IPS-NIHi7 (cell line): ENCODE results near the gene ASIC2.

Source experiments
- DNase-seq: peaks from one replicate; pipeline ENCODE4 v3.0.0; 2012; ENCODE audit warnings: mixed read lengths; ENCODE audit errors: extremely low spot score

Gene ASIC2

DNA sequence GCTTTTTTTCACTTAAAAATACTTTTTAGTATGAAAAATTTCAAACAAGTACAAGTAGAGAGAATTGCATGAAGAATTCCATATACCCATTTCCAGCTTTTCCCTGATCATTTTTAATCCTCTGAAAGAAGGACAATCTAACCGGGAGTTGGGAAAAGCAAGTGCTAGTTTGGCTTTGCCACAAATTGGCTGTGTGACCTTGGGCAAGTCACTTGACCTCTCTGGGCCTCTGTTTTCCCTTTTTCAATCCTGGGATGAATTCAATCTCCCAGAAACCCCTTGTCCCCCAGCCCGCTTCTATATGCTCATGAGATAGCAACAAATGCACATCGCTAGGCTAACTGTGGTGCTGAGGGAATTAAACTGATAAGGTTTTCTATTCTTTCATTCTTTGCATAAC lies 49.4 kb downstream of the ASIC2 start:
- DNase-seq: no peak

DNA sequence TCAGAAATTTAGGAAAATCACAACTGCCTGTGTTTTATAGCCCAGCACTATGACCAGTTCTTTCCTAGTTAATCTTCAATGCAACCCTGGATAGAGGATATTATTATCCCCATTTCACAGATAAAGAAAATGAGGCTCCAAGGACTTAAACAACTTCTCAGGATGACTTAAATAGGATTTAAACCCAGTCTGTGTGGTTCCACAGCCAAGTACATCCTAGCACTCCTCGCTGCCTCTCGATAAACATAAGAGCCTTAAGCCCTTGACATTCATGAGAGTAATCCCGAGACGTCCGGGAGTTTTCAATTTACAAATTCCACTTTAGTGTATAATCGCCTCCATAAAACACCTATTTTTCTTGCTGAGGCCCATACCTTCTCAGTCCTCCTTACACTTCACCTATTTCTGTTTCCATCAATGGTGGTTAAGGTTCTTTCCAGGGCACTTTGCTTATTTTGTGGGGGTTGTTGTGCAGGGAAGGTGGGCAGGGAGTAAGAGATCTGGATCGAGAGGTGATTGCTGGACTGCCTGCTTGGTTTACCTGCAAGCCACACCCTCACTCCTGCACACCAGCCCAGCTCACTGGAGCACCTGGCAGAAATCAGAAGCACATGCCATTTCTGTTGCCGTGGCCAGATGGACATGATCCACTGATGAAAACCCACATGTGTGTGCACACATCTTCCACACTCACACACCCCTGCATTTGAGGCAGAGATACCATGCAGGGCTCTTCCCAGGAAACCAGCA lies 50.5 kb downstream of the ASIC2 start:
- no peak for DNase-seq

DNA sequence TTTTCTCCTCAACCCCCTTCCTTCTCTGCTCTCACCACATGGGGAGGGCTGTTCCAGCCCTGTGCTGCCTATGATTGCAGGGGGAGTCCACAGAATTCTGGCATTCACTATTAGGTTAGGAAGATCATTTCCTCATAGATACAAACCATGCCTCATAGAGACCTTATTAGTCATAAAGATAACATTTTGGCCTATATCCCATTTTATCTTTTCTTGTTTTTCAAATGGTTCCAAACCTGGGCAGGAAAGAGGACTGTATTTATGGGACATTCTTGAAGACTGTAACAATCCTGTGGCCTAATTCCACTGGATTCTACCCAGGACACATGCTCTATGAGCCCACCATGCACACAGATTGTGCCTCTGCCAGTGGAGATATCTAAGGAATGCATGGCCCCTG lies 51.7 kb downstream of the ASIC2 start:
- no peak for DNase-seq

DNA sequence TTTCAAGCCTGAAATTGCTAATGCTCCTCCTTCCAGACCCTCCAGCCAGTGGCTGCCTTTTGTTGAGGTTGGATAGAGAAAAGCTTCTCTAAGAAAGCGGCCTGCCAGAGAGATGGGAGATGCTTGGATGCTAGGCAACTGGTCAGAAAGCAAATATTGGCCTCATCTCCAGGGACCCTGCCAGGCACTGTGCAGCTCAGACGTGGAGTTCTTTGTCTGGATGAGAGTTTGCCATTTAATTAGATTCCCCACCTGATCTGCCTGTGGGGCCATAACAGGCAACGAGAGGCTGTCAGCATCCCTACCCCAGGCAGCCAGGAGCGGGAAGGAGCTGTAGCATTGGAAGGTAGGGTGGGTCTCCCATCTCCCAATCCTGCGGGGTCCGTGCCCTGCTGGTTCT lies 52.7 kb downstream of the ASIC2 start:
- no peak for DNase-seq

DNA sequence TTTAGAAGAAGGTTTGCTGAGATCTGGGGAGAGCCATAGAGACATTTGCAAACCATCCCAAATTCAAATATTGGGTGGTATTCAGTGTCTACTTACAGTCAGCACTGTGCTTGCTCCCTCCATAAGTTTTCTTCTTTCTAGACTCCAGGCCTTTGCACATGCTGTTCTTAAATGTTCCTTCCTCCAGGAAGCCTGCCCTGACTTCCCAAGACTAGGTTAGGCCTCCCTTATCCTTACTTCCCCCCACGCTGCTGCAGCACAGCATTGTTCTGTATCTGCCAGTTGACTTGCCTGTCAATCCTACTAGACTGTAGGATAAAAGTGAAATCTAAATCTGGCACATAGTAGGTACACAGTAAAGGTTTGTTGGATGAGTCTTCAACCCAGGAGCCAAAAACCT lies 53.4 kb downstream of the ASIC2 start:
- no peak for DNase-seq

DNA sequence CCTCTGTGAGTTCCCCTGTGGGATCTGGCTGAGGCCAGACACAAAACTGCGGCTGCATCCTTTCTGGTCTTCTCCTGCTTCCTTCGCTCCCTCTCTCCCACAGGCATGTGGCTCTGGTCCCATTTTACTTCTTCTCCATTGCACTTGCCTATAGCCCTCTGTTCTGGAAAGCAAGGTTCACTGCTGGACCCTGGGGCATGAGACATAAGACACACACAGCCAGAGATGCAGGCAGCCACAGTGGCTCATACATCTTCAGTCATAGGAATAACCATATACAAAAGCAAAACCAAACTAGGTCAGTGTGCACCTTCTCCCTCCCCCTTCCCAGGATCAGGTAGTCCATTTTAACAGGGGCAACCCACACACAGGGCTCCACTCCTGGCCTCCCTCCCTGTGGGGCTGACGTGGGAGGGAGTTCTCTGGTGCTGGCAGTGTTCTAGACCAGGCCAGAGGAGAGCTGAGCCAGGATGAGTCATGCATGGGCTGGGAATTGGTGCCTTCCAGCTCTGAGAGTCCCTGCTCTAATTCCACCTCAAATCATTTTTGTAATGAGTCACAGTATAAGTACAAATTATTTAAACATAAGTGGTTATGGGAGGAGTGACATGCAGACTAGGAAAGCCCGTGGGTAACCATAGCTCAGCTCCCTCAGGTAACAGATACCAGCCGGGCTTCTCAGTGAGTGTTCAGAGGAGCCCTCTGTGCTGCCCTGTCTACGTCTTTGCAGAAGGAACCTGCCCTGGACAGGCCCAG lies 58.0 kb downstream of the ASIC2 start:
- DNase-seq: peak; percentile 27

DNA sequence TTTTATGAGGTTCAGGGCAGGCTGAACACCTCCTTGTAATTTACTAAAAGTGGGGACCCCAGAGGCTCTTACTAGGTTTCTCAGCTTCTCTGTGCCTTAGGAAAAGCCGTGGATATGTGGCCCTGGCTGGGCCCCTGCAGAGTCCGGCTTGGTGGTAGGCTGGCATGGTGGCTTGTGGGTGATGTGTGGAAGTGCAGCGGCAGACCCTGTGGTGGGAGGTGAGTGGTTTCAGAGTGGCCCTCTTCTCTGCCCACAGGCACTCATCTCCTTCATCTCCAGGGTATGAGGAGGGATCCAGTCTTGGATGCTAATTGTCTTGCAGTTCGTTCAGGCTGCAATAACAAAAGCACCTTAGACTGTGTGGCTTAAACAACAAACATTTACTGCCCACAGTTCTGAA lies 58.9 kb downstream of the ASIC2 start:
- DNase-seq: no peak

DNA sequence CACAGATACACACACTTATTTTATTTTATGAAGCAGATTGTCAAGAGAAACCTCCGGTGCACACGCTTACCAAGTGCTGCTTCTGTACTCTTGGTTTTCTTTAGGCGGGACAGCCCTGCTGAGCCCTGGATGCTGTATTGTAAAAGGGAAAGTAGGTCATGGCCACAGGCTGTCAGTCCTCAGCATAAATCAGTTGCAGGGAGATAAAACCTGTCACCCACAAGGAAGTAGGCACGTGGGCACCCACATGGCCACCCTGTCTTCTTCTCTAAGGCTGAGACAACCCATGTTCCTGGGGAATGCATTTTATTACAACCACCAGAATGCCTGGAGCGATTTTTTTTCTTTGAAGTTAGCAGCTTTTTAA lies 59.3 kb downstream of the ASIC2 start:
- DNase-seq: no peak

DNA sequence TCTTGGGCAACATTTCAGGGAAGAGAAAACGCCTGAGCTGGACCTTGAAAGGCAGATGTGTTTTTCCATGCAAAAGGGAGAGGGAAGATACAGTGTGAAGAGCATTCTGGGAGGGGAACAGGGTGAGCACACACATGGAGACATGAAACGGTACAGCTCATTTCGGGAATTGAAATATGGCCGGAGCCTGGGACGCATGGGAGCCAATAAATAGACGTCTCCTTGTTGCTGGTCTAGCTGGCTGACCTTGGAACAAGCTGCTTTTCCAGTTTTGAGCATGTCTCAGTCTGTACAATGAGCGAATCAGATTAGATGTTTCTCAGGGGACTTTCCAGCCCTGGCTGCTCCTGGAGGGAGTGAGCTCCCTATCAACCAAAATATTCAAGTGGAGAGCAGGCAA lies 63.6 kb downstream of the ASIC2 start:
- DNase-seq: no peak

DNA sequence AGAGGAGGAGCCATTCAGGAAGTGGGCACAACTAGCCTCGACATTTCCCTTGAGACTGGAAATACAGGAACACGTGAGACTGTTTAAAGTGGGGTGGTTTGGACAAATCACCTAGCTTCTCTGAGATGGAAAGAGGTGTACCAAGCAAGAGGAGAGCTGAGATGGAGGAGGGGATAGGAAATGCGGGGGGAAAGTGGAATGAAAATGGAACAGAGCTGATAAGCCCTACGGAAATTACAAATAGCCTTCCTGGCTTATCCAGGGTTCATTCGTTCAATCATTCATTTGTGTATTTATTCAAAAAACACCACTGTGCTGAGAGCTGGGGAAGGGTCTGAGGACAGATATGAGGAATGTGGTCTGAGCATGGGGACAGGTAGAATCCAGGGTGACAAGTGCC lies 64.1 kb downstream of the ASIC2 start:
- DNase-seq: no peak

DNA sequence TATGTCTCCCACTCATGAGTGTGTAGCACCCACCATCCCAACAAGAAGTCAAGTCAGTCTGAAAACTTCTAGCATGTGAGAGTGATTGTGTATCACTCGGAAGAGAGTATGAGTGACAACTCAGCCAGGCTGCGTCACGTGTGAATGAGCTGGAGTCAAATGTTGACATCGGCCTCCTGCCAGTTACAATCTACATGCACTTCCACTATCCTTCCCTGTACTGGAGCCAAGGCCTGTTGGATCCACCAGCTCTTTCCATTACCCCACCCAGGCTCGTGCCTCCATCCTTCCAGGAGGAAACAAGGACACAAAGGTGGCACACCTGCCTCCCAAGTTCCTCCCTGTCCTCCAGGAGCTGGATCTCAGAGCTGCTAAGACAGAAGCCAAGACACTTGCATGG lies 64.5 kb downstream of the ASIC2 start:
- DNase-seq: no peak

DNA sequence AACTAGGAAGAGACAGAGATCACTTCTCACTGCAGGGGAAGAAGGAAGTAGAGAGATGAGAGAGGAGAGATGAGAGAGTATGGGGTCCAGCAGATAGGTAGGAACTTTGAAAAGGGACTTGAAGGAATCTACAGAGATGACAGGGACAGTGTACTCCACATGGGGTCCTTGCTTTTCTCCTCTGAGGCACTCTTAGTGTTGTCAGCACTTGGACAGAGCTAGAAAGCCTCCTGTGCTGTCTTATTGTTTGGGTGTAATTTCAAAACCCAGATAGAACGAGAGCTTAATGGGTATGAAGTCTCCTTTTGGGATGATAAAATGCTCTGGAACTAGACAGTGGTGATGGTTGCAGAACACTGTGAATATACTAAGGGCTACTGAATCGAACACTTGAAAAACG lies 65.2 kb downstream of the ASIC2 start:
- no peak for DNase-seq

DNA sequence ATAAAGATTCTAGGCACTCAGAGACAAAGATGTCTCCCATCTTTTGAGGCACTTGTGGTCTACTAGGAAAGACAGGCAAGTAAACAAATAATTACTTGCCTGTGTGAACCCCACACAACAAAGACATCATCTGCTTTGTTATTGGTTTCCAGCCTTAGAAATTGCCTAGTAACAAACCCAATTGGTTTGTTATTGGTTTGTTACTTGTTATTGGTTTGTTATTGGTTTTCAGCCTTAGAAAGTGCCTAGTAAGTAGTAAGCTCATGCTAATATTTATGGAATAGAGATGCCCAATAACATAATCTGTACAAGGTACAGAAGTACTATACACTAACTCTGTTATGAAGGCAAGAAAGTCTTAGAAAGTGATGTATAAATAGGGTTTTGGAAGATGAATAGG lies 67.1 kb downstream of the ASIC2 start:
- DNase-seq: no peak

DNA sequence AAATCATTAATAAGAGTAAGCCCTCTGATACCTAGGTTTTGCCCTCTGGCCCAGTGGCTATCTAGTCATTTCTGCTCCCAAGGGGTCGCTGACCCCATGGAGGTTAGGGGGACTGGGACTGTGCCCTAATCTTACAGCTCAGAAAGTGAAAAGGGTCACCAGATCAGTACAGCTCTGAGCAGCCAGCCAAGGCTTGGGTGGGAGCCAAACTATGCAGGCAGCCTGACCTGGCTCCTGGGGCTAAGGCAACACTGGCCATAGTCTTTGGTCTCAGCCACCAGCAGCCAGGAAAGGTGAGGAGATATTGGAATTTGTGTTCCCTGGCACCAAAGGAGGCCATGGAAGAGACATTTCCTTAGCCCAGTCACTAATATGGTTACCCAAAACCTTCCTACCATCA lies 67.6 kb downstream of the ASIC2 start:
- no peak for DNase-seq

DNA sequence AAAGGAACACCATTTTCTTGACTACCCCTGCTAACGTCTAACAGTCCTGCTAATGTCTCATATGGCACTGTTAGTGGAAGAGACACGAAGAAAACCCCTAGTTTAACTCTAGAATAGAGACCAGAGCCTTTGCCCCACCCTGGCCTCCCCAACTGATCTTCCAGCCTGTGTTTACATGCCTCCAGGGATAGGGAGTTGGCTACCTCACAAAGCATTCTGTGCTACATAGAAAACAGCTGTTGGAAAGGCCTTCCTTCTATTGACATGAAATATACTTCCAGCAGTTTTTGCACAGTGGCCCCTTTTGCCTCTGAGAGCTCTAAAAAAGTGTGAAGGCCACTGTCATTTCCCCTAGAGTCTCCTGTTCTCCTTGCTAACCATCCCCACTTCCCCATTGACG lies 73.1 kb downstream of the ASIC2 start:
- no peak for DNase-seq

DNA sequence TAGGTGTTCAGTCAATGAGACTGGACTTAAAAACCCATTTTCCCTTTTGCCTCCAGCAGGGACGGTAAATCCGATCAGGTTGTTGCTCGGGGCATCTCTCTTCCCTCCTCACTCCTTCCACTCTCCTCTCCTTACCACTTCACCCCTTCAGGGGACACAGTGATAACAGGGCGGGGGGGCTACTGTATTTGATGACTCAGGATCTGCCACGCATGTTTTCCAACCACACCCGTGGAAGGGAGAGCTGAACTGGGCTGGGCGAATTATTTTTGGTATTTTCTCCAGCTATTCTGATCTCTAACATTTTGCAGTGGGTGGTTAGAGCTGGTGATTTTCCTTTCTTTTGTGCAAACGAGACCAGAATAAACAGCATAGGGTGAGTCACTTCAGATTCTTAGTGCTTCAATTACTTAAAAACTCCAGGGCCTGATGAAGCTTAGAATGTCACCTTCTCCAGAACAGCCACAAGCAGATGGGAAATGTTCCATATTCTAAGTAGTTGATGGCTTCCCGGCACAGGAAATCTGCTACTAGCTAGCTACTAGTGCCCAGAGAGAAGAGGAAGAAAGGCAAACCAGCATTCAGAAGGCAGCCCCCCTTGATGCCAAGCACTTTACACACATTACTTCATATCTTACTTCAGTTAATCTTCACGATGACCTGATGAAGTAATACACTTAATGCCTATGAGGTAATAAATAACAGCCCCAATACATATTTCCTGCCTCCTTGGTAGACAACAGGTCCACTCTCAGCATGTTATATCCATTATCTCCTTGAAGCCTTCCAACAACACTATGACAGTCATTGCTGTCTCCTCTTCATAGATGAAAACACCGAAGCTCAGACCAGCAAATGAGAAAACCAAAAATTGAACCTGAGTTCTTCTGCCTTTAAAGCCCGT lies 74.1 kb downstream of the ASIC2 start:
- no peak for DNase-seq

DNA sequence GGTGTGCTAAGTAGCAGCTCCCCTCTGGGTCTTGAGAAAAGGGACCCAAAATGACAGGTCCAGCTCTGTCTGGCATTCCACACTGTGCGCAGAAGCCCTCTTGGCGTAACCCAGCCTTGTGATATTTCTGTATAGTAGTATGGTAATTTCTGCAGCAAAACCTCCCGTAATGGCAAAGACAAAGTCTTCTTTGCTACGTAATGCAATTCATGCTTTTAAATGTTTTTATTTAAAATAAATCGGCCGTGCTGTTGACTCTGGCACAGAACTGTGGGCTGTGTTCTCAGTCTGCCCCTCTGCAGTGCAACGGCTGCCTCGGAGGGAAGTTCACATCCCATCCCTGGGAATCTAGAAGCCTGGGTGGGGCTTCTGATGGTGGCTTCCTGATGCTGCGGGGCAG lies 75.2 kb downstream of the ASIC2 start:
- no peak for DNase-seq

DNA sequence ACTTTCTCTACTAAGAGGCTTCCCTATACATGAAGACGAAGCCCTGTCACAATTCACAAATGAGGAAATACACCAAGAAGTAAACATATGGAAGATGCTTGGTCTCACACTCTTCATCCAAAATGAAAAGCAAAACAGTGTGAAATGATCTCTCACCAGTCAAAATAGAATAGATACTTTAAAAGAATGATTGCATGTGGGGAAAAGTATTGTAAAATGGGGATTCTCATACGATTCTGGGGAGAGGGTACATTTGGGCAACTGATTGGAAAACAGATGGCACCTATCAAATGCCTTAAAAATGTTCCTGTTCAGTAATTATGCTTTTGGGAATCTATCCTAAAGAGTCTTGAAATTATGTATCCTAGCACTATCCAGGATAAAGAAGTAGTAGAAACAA lies 78.1 kb downstream of the ASIC2 start:
- no peak for DNase-seq

DNA sequence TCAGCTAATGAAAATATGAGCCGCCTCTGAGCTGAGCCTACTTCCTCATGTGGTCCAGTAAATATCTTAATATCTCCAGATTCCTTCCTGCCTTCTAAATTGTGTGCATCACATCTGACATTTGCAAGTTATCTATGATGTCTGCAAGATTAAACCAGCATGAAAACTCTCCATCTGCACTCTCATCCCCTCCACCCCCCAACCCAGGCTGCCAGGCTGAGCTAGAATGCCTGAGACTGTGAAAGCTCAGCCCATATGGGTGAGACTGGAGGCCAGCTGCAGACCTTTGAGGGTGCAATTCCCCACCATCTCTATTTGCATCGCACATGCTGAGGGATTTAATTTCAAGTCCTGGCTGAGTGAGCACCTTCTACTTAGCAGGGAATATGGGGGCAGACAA lies 82.8 kb downstream of the ASIC2 start:
- no peak for DNase-seq

DNA sequence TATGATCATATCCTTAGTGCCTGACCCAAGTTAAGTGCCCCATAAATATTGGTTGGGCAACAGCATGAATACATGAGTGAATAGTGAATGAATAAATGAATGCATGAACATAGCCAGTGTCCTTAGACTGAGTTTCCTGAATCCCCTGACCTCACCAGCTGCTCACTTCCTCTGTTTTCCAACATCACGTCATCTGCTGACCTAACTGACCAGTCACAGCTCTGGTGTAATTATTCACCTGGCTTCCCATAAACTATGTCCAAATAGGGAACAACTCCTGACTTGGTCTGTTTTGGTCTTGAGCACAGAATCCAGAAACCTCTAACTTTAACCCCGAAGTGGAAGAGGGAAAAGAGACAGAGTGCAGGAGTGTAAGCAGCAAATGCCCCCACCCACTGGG lies 83.4 kb downstream of the ASIC2 start:
- no peak for DNase-seq

DNA sequence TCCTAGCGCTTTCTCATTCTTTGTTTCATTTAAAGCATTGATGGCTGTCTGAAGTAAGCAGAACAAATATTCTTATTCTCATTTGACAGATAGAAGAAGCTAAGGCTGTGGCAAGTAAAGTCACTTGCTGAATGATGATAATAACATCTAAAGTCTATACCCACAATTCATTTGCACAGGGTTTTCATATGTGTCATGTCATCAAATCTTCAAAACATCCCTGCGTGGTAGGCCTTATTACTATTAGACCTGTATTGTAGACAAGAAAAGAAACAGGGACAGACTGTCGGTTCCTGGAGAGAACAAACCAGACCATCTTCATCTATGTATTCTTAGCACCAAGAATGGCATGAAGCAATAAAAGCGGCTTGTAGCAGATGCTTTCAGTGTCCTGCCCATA lies 85.9 kb downstream of the ASIC2 start:
- DNase-seq: no peak

DNA sequence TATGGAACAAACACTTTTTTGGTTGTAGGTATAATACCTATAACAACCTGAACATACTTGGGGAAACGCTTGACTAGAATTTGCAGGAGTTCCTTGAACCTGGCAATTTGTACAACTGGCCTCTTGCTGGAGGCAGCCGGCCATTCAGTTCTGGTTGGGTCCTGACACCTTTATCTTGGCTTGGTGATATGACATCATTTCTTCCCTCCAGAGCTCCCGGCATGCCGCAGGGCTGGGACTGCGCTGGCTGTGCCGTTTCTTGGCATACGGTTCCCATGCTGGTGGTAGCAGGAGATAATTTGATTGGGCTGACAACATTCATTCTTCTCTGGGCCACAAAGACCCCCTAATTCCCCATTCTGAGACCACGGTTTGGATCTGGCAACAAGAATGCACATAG lies 87.5 kb downstream of the ASIC2 start:
- DNase-seq: no peak

DNA sequence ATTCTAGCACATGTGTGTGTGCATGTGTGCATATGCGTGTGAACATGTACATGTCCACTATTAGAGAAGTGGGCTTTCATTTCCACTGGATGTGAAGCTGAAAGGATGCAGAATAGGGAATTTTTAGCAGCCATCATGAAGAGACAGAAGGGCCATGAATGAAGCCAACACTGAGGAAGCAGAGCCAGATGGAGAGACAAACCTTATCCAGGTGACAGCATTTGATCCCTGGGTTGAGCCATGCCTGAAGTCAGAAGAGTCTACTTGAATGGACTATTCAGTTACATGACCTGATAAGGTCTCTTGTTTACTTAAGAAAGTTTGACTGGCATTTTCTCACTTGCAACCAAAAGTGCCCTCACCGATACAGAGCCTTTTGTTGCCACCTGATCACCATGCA lies 88.4 kb downstream of the ASIC2 start:
- no peak for DNase-seq
